Brain microvascular endothelial cell (primary cell): Measurements from ENCODE around the gene CDC14B.

ENCODE experiments used
- DNase-seq: peaks from one replicate; pipeline ENCODE4 v3.0.0-alpha.2; 2020
- H3K27ac ChIP-seq: fragments of 250-450 bp; sonication (Bioruptor Pico); 2 replicates; pipeline ENCODE4 v1.5.1; 2020; ENCODE audit warnings: mild to moderate bottlenecking, moderate library complexity
- H3K27me3 ChIP-seq: fragments of 250-450 bp; sonication (Bioruptor Pico); replicated peaks from 2 replicates; pipeline ENCODE4 v1.5.1; 2020; ENCODE audit warnings: mild to moderate bottlenecking
- H3K36me3 ChIP-seq: fragments of 250-450 bp; sonication (Bioruptor Pico); replicated peaks from 2 replicates; pipeline ENCODE4 v1.5.1; 2020; ENCODE audit warnings: mild to moderate bottlenecking
- H3K4me3 ChIP-seq: 2 replicates; pipeline ENCODE4 v1.5.1; 2011; ENCODE audit warnings: low read depth, mild to moderate bottlenecking, control low read depth, low read length, moderate library complexity
- CTCF ChIP-seq: IDR thresholded peaks from 2 replicates; pipeline ENCODE4 v1.5.1; 2011; ENCODE audit warnings: low read depth, mild to moderate bottlenecking, moderate library complexity, low read length, control low read depth, inconsistent platforms; ENCODE audit errors: missing control alignments
- in situ Hi-C: cut with HindIII; loops from 2 replicates; pipeline ENCODE4 v1.10.0; 2017; ENCODE audit warnings: low sequenced_read_pairs, low pct_ligation_motif_present

CDC14B gene

DNA sequence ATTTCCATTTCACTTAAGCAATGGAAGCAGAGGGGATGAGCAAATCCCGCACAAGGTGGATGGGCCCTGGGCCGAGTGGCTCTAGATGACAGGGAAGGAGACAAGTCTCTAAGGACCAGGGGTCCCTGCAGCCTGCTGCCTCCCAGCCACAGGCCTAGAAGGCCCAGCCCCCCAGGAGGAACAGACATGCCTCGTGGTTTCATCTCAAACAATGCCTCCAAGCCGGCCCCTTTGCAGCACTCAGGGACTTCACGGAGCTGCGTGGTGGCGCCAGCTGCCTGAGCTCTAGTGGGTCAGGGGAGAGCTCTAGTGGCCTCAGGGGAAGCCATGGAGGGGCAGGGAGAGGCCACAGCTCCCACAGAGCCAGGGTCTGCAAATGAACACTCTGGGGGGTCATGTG lies 120.8 kb downstream of the CDC14B start:
- H3K27me3 ChIP-seq: no peaks in the 10 kb centered on the region
- H3K4me3 ChIP-seq: no peak overlapping the region
- H3K36me3 ChIP-seq: no peaks in the 10 kb centered on the region
- DNase-seq: no peak
- TF ChIP-seq CTCF: no peak
- in situ Hi-C loops: no loop called here
- H3K27ac ChIP-seq: no peak overlapping the region

DNA sequence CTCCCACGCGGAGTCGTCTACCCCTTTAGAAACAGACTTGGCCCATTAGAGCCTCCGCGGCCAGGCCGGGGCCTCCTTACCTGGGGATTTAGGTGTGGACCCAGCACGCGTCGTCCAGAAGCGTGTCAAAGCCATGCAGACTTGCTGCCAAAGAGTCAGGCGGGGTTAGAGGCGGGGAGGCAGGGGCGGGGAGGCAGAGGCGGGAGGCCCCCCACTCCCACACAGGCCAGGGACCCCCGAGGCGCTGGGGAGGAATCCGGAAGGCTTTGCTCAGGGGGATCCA lies 122.6 kb downstream of the CDC14B start:
- no peak for DNase-seq
- H3K27me3 ChIP-seq: no peaks in the 10 kb centered on the region
- no peaks in the 10 kb centered on the region for H3K36me3 ChIP-seq
- no peak for TF ChIP-seq CTCF
- in situ Hi-C loops: no loop called here
- H3K27ac ChIP-seq: no peak overlapping the region
- no peak overlapping the region for H3K4me3 ChIP-seq

DNA sequence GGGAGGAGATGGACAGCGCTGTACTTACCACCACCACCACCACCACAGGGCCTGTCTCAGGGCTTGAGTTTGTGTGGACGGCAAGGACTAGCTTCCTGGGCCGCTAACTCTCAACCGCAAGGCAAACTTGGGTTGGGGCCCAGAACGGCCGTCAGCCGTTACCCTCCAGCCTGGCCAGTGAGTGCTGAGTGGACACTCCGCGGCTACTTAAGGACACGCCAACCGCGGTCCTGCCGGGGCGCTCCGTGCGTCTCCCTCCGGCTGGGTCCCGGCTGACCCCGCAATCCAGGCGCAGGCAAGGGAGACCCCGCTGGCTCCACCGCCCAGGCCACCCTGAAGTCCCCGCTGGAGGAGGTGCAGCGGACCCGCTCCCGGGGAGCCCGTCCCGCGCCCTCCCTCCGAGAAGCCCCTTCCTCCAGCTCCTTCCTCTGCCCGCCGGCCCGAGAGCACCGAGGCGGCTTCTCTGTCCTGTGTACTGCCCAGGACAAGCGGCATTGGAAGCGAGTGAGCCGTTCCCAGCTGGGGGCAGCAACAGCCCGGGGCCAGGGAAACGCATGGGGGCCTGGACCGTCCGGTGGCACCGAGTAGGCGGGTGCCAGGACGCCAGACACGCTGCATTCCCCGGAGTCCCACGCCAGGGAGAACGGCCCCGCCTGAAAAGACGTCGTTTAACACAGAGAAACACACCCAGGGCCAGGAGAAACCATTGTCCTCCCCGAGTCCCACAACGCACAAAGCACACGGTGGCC lies 123.1 kb downstream of the CDC14B start:
- no peak for DNase-seq
- Histone ChIP-seq H3K4me3 (no peak overlapping the region), H3K27me3 (no peaks in the 10 kb centered on the region), H3K27ac (no peak overlapping the region), H3K36me3 (peaks cover 3% of the 10 kb centered on the region)
- no peak for TF ChIP-seq CTCF
- in situ Hi-C loops: no loop called here

- TF ChIP-seq CTCF: no peak
- peak; percentile 53 for DNase-seq
- H3K36me3 ChIP-seq: peaks cover 10% of the 10 kb centered on the region
- no peaks in the 10 kb centered on the region for H3K27me3 ChIP-seq
- no peak overlapping the region for H3K27ac ChIP-seq
- no peak overlapping the region for H3K4me3 ChIP-seq
- in situ Hi-C loops: no loop called here
Measured at GRCh38 chr9:96495341-96495740, 124.3 kb downstream of the CDC14B start.

GRCh38 chr9:96494215-96494800 lies 125.3 kb downstream of the CDC14B start:
- DNase-seq: no peak
- peaks cover 10% of the 10 kb centered on the region for H3K36me3 ChIP-seq
- in situ Hi-C loops: no loop called here

More at GRCh38 chr9:96494215-96494800, 125.3 kb downstream of the CDC14B start:
- Histone ChIP-seq H3K27ac (no peak overlapping the region), H3K27me3 (no peaks in the 10 kb centered on the region), H3K4me3 (no peak overlapping the region)
- TF ChIP-seq CTCF: no peak
